GM21529 (cell line): ENCODE results near the gene METTL4.
A peak's percentile ranks its signal among the peaks of the same experiment; 100 is the strongest.

Source experiments
- ATAC-seq: cut with Tn5 transposase; IDR thresholded peaks from one replicate; pipeline ENCODE4 v1.9.1; 2021; ENCODE audit not compliant: unreplicated experiment

METTL4 gene

DNA sequence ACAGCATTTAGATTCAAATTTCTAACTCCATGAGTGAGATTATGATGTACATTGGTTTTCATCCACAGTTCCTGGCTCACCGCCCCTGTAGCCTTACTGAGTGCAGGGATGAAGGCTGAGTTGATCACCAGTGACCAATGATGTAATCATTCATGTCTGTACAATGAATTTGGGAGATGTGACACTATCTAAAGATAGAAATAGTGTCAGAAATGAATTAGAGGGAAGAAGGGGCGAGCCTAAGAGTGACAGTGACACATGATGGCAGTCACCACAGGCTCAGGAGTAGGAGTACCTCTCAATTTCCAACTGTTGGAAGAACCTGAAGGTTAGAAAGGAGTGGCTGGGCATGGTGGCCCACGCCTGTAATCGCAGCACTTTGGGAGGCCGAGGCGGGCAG is 3.2 kb downstream of the METTL4 start:
- no peak for ATAC-seq

DNA sequence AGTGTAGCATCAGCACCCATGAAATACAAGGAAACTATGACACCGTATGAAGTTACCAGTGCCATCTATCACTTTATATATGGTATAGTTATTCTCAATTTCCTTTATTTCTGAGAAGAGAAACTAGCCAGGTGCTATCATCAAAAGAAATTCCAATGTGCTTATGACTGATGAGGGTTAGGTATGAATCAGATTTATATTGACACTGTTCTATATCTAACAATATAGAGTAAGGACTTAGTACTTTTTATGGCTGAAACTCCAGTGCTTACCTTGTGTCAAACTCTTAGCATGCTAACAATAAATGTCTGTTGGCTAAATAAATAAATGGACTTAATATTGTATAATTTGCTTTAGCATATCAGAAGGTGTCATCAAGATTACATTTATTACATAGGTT is 6.9 kb downstream of the METTL4 start:
- ATAC-seq = no peak

DNA sequence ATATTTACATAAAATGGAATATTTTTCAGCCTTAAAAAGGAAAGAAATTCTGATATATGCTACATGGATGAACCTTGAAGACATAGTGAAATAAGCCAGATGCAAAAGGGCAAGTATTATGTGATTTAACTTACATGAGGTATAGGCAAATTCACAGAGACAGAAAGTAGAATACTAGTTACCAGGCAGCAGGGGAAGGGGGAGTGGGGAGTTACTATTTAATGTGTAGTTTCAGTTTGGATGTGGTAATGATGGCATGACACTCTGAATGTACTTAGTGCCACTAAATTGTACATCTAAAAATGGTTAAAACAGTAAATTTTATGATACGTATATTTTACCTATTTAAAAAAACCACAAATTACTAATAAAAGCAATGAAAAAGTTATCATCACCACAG is 12.1 kb downstream of the METTL4 start:
- ATAC-seq = no peak

DNA sequence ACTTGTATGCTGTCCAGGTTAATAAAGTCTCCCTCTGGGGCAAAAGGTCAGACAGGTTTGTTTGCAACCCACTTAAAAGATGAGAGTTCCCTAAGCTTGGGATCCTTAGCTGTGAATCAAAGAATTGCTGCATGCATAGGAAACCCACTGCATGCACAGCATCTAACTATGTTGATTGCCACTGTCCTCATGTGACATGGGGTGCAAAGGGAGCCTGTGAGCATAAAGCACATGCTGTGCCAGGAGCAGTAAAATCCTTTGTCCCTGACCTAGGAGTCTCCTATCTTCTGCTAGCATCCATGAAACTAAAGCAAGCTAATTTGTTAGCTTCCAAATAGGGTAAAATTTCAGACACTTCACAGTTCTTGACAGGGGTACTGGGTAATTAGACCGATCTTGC is 13.8 kb downstream of the METTL4 start:
- no peak for ATAC-seq

DNA sequence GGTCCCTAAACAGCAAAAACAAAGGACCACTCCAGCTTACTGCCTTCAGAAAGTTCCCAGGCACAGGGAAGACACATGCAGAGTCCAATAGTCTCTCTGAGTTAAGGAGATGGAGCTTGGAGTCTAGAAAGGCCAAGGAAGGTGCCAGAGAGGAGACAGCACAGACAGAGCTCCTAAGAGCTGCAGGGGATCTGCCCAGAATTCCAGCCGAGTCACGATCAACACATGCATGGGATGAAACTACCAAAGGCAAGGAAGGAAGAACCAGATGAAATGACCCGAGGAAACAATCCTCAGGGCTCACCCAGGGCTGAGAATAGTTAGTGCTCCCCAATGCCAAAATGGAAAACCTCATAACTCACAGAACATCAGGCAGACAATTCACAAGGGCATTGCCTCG is 15.4 kb downstream of the METTL4 start:
- no peak for ATAC-seq

DNA sequence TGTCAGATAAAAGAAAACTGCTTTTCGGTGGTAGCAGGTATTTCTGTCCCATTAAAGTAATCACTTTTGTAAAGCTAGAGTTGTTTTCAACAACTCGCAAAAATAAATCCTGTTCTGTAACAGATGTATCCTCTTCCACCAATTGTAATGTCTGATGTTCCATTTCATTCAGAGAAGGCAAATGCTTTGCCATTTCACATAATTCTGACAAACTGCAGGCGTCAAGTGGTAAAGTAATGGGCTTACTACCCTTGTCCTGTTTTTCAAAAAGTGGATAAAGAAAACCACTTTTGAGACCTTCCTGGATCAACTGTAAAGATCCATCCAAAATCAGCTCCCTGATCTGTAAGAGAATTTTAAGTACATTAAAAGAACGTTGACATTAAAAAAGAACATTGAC is 16.6 kb downstream of the METTL4 start:
- ATAC-seq = no peak

DNA sequence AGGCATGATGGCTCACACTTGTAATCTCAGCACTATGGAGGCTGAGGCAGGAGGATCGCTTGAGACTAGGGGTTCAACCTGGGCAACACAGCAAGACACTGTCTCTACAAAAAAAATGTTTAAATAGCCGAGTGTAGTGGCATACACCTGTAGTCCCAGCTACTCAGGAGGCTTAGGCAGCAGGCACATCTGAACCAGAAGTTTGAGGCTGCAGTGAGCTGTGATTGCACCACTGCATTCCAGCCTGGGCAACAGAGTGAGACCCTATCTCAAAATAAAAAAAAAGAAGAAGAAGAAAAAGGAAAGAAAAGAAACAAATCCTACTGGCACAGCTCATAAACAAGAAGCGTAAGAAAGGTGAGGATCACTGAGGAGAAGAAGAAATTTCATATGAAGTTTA is 19.9 kb downstream of the METTL4 start:
- no peak for ATAC-seq

DNA sequence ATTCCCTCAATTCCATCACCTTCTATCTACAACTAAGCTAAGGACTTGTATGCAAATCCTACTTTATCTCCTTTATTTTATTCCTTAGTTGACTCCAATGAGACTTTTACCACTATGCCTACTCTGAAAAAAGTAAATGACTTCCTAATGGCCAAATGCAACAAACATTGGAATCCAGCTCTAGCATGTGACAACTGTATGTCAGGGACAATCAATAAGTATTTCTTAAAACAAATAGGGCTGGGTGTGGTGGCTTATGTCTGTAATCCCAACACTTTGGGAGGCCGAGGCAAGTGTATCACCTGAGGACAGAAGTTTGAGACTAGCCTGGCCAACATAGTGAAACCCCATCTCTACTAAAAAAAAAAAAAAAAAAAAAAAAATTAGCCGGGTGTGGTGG is 21.8 kb downstream of the METTL4 start:
- no peak for ATAC-seq

DNA sequence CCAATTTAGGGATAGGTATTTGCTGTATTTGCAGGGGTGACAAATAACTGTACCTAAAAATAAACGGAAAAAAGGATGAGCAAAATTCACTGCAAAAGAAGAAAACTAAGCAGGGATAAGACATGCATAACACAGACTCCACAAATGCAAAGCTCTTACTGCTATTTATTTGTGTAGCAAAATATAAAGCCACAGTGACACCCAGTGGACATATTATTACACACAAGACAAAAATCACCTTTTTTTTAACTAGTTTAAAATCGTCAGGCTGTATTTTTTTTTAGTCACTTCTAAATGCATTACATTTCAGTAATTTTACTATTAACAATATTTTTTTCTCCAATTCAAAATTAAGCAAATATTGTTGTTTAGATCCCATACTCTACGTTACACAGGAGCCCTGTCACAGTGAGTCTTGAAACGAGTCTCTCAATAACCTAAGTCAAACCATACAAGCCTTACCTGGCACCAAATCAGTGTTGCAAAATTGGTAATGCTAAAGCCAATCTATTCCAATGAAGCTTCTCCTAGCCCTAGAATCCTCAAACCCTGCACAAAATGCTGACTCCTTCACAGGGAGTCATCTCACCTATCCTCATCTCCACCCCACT is 23.7 kb downstream of the METTL4 start:
- ATAC-seq = peak; percentile 72

DNA sequence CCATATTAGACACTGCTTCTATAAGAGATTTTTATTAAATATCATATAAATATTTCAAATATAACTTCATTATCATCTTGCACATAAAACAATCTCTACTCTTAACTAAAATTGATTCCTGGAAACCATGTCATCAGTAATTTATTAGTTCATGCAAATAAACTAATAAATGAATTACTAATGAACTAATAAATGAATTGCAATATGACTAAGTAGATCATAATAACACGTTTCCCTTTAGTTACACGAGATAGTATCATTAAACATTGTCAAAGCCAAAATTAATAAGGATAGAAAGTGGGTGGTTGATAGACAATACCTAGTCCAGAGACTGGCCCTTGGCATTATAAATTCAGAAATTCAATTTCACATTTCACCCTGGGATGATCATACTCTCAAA is 26.1 kb downstream of the METTL4 start:
- ATAC-seq = no peak

DNA sequence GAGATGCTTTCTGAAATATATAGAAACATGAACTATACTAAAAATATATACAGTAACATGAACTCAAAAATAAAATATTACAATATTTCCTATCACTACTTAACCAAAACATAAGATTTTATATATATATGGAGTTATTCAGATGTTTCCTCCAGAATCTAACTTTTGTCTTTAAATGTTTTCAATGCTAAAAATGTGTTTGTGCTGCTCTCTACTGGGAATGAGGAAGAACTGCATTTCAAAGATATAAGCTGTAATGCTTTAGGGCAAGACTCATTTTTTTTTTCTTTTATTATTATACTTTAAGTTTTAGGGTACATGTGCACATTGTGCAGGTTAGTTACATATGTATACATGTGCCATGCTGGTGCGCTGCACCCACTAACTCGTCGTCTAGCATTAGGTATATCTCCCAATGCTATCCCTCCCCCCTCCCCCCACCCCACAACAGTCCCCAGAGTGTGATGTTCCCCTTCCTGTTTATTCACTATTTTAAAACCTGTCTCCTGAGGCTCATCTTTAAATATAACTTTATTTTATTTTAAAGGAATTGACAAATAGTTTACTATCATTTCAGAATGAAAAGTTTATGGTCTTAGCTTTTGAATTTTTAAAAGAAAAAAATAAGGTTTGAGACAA is 29.3 kb downstream of the METTL4 start:
- ATAC-seq = peak; percentile 76

DNA sequence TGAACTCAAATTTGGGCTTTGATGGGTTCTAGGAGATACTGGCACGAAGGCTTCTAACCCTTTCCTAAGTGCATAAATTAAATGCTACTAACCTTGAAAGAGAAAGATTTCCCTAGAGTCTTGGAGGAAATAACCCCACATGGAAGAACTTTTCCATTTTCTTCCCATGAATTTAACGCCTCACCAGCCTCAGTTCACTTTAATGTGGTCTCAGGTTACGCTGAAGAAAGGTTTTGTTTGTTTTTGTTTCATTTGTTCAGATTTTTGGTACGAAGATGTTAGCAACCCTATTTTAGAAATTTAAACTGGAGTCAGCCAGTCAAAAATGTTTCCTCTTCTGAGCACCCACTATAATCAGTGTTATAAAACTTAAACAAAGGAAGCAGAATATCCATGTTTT is 30.7 kb downstream of the METTL4 start:
- ATAC-seq = no peak

DNA sequence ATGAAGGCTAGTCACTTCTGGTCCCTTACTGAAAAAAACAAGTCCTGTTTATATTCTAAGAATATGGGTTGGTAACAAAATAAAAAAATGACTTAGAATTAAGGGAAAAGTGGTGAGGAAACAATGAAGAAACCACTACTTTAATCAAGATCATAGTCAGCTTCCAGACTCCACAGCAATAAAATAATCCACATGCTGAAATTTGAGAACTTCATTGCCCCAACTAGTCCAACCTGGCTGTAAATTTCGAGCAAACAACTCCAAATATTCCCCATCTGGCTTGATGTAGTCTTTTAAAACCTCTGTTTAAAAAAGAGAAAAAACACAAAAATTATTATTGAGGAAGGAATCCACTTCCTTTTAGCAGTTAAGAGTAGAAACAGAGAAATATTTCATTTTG is 32.5 kb downstream of the METTL4 start:
- no peak for ATAC-seq

DNA sequence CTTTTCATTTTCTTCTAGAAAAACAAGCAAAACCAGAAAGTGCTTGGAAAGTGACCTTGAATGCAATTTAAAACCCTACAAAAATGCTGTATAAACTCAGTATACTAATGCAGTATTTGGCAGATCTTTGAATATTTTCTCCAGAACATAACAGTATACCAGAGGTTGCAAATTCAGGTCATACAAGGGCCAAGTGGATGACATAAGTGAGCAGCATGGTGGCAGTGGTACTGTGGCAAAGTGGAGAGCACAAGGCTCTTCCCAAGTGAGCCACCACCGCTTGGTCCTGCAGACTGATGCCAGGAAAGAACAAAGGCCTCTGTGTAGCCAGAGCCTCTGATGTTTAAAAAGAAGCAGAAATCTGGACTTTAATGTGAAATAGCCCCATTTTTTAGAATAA is 33.1 kb downstream of the METTL4 start:
- no peak for ATAC-seq

DNA sequence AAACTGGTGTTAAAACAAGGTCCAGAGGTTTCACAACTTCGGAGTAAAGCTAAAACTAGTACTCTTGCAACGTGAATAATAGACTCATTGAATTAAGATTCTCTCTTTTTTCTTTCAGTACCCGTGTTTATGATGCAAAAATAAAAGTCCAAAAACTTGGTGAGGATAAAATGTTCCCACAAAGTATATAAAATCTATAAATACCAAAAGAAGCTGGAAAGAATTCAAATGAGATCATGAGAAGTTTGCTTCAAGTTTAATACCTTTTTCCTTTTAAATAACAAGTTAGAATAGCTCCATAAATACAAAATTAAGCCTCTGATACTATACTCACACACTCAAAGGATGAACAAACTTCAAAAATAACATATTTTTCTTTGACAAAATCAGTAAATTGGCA is 34.0 kb downstream of the METTL4 start:
- no peak for ATAC-seq

DNA sequence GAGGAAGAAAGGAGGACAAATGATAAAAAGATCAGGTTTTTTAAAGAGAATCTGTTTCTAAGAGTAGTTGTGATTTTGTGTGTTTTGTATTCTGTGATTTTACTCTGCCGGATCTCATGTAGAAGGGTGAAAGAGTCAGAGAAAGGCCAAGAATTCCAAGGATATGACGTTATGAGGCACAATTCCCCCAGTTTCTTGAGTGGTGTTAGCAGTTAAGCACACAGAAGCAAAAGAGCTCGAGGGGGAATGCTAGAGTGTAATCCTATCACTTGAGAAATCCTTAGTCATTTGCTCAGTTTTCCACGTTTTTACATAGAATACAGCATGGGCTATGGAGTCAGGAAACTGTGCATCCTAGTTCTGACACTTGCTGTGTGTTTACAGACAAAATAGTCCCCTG is 34.8 kb downstream of the METTL4 start:
- ATAC-seq = no peak

DNA sequence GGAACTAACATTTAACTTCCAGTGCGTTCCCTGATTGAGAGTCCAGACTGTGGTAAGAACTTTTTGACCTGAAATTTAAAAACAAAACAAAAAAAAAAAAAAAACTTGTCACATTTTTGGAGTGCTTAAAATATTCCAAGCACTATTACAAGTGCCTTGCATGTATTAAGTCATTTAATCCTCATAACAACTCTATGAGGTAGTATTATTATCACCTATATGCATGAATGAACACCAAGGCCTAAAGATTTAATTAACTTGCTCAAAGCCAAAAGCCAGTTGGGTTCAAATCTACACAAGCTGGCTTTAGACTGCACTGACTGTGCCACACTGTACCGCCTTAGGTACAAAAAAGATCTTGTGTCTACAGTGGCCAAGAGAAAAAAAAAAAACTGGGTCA is 35.2 kb downstream of the METTL4 start:
- ATAC-seq = no peak

DNA sequence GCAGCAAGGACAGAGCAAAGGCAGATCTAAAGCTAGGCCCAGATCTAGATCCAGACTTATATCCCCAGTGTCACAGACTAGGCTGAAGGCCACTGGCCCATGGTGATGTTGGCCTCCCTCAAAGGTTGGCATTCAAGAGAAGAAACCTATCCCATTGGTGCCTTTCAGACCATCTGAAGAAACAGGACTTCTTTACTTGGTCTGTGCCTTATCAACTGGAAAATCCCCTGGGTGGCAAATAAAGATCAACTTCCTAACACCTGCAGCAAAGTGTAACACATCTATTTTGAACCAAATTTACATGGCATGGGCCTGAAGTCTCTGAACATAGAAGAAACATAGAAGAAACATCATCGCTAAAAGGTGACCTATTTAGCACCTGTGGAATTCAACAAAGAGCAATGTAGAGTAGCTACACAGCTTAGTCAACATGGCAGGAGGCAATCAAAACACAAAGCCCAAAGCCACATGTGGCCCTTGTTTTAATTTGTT is 35.8 kb downstream of the METTL4 start:
- ATAC-seq = no peak

DNA sequence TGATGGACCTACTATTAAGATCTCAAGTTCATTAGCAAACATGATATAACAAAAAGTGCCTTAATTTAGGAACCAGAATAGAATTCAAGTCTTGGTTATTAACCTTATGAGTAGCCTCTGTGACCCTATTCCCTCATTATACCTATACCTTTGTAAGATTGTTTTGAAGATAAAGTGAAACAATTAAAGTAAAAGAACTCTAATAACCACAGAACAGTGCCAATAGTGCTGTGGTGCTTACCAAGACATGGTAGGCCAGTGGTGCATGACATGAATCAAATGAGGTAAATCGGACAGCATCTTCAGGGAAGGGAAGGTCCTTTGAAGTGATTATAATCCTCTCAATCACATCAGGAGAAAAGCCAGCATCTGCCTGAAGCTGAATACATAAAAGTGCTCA is 36.4 kb downstream of the METTL4 start:
- no peak for ATAC-seq

DNA sequence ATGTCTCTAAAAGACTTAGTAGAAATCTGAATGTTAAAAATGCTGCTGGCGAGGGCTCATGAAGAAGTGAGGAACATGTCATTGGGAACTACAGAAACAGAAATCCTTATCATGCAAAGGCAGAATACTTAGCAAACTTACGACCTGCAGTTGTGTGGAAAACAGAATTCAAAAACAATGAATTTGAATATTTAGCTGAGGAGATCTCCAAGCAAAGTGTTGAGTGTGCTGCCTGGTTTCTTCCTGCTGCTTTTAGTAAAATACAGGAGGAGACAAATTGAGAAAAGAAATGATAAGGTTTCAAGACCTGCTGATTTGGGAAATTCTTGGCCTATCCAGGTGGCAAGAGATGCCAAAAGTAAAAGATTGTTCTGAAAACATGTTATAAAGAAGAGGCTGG is 38.5 kb downstream of the METTL4 start:
- no peak for ATAC-seq

DNA sequence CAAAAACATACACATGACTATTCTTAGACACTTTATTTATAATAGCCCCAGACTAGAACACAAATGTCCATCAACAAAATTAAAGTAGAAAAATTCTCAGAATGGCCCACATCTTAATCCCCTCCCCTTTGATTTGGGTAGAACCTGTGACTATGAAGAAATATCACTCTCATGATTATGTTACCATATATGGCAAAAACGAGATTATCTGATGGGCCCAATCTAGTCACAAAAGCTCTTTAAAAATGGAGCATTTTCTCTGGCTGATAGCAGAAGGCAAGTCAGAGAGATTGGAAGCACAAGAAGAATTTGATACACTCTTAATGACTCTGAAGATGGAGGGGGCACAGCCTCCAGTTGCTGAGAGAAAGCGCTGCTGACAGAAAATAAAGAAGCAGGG is 39.6 kb downstream of the METTL4 start:
- no peak for ATAC-seq

DNA sequence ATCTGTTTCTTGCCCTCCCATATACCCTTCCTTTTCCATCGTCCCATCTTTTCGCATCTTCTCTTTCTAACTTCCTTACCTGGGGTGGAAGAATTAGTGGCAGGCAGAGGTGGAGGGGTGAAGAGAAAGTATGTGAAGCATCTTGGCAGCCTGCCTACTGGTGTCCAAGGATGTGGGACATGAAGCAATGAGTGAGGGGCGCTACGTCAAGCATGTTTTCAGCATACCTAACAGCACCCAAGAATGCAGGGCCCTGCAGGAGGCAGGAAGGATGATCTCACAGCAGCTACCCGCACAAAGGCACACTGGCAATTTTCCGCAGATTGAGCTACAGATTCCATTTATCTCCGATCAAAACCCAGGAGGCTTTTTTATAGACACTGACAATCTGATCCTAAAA is 42.2 kb downstream of the METTL4 start:
- ATAC-seq = no peak

DNA sequence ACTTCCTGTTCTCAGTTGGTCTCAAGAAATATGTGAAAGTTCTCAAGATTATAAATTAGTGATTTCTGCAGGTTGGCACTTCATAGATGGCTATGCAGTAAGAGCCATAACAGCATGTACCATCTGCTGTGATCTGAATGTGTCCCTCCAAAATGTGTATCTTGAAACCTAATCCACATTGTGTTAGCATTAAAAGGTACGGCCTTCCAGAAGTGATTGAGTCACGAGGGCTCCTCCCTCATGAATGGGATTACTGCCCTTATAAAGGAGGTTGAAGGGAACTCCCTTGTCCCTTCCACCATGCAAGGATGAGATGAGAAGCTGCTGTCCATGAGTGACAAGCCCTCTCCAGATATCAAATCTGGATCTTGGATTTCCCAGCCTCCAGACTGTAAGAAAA is 45.0 kb downstream of the METTL4 start:
- no peak for ATAC-seq
